Skeletal muscle tissue (tissue), 4 donors: Measurements from ENCODE around the gene HGFAC. TPM values are rescaled to one million over a fixed set of nuclear protein-coding genes. Genes with fewer than 3 reads are reported as not detected.
A peak's percentile ranks its signal among the peaks of the same experiment; 100 is the strongest.

Experiments used
- H3K27ac ChIP-seq: one replicate; pipeline ENCODE4 v1.7.0; 2013; ENCODE audit warnings: mild to moderate bottlenecking, low read depth, low read length, inconsistent platforms
- H3K27me3 ChIP-seq, 3 donors: one replicate each; pipeline ENCODE4 v1.7.0; 2013; ENCODE audit warnings: low read length in 3 of 3; ENCODE audit not compliant: control insufficient read depth in 3 of 3, insufficient read depth in 3 of 3
- H3K36me3 ChIP-seq, 3 donors: one replicate each; pipeline ENCODE4 v1.7.0; 2013; ENCODE audit warnings: low read length in 3 of 3; ENCODE audit not compliant: control insufficient read depth in 3 of 3, insufficient read depth in 3 of 3
- H3K4me1 ChIP-seq, 3 donors: one replicate each; pipeline ENCODE4 v1.7.0; 2013; ENCODE audit warnings: low read length in 3 of 3, mild to moderate bottlenecking in 3 of 3; ENCODE audit not compliant: control insufficient read depth in 3 of 3, insufficient read depth in 3 of 3
- H3K4me3 ChIP-seq, 3 donors: one replicate each; pipeline ENCODE4 v1.7.0; 2013; ENCODE audit warnings: low read length in 3 of 3
- H3K9ac ChIP-seq, 3 donors: one replicate each; pipeline ENCODE4 v1.7.0; 2013; ENCODE audit warnings: low read length in 3 of 3, mild to moderate bottlenecking in 3 of 3, moderate library complexity in 2 of 3, low read depth in 1 of 3
- H3K9me3 ChIP-seq, 3 donors: one replicate each; pipeline ENCODE4 v1.7.0; 2013; ENCODE audit warnings: low read length in 3 of 3; ENCODE audit not compliant: control insufficient read depth in 3 of 3
- total RNA-seq: library from RNA; depleted of rRNA; stranded (reverse); fragments of >200 nt; gene quantifications from one replicate; pipeline ENCODE4 v1.2.3, GENCODE V29; 2014
- donor health status: Osteomylitis.

HGFAC gene
- total RNA-seq, 1 donor from 2014 or later: 0.52 TPM

DNA sequence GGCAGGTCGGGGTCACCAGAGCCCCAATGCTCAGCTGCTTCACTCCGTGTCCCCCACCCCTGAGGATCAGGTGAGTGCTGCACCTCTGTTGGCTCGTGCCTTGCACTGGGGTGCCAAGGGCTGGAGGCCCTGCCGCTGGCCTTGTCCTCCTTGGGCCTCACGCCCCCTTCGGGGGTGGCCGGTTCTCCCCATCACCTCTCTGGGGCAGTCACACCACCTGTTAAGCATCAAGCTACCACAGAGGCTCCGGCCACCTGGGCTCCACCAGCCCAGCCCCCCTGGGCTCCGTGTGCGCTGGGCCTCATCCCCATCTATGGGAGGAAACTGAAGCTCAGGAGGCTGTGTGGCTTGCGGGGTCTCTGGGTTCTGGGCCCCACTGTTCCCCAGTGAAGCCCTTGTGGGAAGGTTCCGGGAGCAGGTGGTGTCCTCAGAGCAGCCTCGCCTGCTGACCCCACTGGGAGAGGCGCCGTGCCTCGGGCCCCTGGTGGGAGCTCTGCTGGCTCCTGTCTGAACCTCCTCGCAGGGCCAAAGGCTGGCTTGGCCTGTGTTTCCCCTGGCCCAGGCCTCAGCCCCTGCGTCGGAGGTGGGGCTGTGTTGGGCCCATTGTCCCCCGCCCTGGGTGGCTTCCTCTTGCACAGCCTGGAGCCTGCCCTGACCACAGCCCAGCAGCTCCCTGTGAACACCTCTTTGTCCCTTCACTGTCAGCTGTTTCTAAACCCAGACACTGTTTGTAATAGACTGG, 52.1 kb downstream of the HGFAC start:
- Histone ChIP-seq H3K4me1 (no peaks in the 10 kb centered on the region), H3K27me3 (peaks cover 3 to 16% (median 4%) of the 10 kb centered on the region in 3 donors), H3K27ac (no peak overlapping the region)

DNA sequence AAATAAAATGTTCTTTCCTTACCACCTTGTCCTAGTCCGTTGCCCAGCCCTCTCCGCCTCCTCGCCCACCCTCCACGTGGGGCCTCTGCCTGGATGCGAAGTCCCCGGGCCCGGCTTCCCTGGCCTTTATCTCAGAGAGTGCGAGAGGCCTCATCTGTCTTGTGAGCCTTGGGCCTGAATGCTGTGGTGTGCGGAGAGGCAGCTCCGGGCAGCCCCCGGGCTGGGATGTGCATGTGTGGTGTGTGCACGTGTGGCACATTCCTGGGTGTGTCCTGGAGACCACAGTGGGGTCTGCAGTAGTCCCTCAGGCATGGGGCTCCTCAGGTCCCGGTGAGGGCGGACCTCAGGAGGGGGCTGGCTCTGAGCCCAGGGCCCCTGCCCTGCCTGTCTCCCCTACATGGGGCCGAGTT, 52.7 kb downstream of the HGFAC start:
- H3K9ac ChIP-seq: no peak overlapping the region
- H3K4me3 ChIP-seq: no peak overlapping the region
- H3K27me3 ChIP-seq: peaks cover 3 to 16% (median 4%) of the 10 kb centered on the region in 3 donors
- H3K27ac ChIP-seq: no peak overlapping the region
- no peaks in the 10 kb centered on the region for H3K4me1 ChIP-seq
- no peaks in the 10 kb centered on the region for H3K9me3 ChIP-seq
- peaks cover 9 to 29% (median 19%) of the 10 kb centered on the region in 3 donors for H3K36me3 ChIP-seq

More for the DNA sequence above, 52.1 kb downstream of the HGFAC start:
- Histone ChIP-seq H3K4me3 (no peak overlapping the region), H3K9me3 (no peaks in the 10 kb centered on the region), H3K36me3 (peaks cover 9 to 31% (median 19%) of the 10 kb centered on the region in 3 donors), H3K9ac (peak overlapping the region in 1 of 3 donors; percentile 3)

DNA sequence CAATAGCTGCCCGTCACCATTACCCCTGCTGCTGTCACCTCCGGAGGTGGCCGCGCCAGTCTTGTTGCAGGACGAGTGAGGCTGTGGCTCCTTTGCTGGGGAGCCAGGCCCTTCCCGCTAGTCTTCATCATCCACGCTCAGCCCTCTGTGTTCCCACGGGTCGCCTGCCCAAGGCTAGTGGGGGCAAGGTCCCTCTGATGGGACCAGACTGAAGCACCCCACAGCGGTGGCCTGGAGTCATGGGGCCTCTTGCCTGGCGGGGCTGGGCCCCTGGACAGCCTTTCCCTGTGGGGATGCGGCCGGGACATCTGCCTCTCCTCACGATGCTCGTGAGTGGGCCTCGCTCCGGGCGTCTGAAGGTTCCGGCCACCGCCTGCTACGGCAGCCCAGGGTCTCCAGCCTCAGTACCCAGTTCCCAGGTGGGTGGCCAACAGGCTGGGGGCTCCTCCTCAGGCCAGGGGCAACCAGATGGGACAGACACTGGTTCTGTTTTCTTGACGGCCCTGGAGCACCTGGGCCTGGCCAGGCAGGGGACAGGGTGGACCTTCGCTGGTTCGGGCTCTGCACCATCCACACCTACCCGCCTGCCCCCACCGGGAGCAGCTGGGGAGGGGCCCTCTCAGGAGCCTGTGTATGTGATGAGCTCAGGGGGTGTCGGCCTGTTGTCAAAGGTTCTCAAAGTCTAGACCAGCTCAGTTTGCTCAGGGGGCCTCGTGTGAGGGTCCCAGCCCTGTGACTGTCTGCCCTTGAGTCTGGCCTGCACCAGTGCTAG, 53.6 kb downstream of the HGFAC start:
- Histone ChIP-seq H3K9me3 (no peaks in the 10 kb centered on the region), H3K4me3 (no peak overlapping the region), H3K36me3 (peaks cover 9 to 28% (median 17%) of the 10 kb centered on the region in 3 donors), H3K27me3 (peaks cover 3 to 16% (median 4%) of the 10 kb centered on the region in 3 donors), H3K9ac (no peak overlapping the region), H3K4me1 (no peaks in the 10 kb centered on the region), H3K27ac (no peak overlapping the region)

DNA sequence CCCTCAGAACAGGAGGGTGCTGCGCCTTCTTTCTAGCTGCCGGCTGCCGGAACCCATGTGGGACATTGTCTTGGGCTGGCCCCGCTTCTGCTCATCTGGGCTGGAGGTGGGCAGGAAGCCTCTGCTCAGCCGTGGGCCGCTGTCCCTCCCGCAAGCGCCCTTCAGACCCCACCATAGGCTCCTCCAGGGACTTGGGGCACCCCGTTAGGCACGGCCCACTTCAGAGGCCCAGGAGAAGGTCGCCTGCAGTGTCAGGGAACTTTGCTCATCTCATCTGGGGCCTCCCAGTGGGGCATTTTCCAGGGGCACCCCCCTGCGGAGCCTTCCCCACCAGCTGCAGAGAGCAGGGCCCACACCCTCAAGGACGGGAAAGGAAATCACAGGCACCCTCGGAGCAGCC, 54.3 kb downstream of the HGFAC start:
- no peak overlapping the region for H3K9ac ChIP-seq
- H3K36me3 ChIP-seq: peaks cover 6 to 28% (median 11%) of the 10 kb centered on the region in 3 donors
- H3K27ac ChIP-seq: no peak overlapping the region
- no peak overlapping the region for H3K4me3 ChIP-seq
- H3K4me1 ChIP-seq: peaks cover 0 to 2% (median 0%) of the 10 kb centered on the region in 3 donors
- peaks cover 3 to 16% (median 4%) of the 10 kb centered on the region in 3 donors for H3K27me3 ChIP-seq
- H3K9me3 ChIP-seq: no peaks in the 10 kb centered on the region

DNA sequence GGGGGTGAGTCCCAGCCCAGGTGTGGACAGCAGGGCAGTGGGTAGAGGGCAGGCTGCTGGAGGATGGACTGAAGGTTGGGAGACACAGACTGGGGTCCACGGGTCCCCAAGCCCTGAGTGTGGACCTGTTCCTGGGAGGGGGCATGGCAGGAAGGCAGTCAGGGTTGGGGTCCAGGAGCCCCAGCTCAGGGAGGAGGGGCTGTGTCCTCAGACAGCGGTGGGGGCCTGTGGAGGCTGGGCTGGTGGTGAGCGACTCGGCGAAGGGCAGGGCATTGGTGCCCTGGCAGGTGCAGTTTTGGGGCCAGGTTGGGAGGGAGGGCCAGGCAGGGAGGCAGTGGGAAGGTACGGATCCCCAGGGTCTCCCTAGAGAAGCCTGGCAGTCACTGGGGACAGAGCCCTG, 55.3 kb downstream of the HGFAC start:
- no peak overlapping the region for H3K27ac ChIP-seq

DNA sequence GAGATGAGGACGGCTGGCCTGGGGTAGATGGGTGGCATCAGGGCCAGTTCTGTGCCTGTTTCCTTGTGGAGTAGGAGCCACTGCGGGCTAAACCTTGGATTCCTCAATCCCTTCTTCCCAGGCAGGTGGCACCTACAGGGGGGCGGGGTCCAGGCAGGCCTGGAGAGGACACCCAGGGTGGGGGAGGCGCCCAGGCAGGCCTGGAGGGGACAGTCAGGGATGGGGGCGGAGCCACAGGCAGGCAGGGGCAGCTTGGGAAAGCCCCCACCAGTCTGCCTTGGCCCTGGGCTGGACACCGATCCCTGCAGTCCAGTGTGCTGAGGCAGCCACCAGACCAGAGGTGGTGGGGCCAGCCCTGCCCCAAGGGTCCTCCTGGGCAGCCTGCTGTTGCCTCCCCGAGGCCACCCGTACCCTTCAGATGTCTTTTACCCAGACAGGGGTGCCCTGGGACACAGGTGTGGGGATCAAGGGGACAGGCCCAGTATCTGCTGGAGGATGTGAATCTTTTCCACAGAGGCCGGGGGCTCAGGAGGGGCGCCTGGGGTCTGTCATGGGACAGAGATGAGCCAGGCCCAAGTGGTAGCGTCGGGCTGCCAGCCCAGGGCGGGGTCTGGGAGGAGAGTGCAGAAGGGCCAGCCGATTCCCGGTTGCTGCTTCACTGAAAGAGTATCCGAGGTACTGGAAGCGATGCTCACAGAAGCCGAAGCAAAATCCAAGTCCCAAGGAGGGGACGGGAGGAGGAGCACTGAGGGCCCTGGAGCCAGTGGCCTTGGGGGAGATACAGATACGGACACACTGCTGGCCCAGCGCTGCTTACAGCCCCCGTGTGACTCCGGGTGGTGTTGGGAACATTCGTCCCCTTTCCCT, 56.0 kb downstream of the HGFAC start:
- Histone ChIP-seq H3K27ac (no peak overlapping the region), H3K9ac (no peak overlapping the region), H3K4me1 (peaks cover 0 to 13% (median 5%) of the 10 kb centered on the region in 3 donors), H3K4me3 (no peak overlapping the region), H3K36me3 (peaks cover 0 to 24% (median 5%) of the 10 kb centered on the region in 3 donors), H3K27me3 (peaks cover 0 to 6% (median 3%) of the 10 kb centered on the region in 3 donors), H3K9me3 (no peaks in the 10 kb centered on the region)

More for the DNA sequence above, 55.3 kb downstream of the HGFAC start:
- H3K4me3 ChIP-seq: no peak overlapping the region
- no peaks in the 10 kb centered on the region for H3K9me3 ChIP-seq
- H3K4me1 ChIP-seq: peaks cover 0 to 9% (median 0%) of the 10 kb centered on the region in 3 donors
- H3K27me3 ChIP-seq: peaks cover 0 to 10% (median 3%) of the 10 kb centered on the region in 3 donors
- H3K9ac ChIP-seq: no peak overlapping the region
- H3K36me3 ChIP-seq: peaks cover 0 to 23% (median 0%) of the 10 kb centered on the region in 3 donors

DNA sequence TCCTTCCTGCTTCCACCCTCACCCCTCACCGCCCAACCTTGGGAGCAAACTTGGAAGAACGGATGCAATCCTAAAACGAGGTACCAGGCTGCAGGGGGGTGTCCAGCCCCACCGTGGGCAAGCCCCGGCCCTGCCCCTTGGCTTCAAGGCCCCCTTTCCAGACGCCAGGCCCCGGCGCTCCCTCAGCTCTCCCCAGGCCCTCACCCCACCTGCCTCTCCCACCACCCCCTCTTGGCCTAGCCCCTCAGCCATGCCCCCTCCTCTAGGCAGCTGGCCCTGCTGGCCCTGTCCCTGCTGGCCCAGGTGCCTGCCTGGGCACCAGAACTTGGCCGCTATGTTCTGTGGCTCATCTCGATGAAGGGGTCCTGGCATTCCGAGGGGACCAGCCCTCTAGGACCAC, 56.6 kb downstream of the HGFAC start:
- Histone ChIP-seq H3K4me1 (peaks cover 0 to 13% (median 9%) of the 10 kb centered on the region in 3 donors), H3K9me3 (no peaks in the 10 kb centered on the region), H3K27ac (no peak overlapping the region), H3K27me3 (peaks cover 0 to 3% (median 3%) of the 10 kb centered on the region in 3 donors), H3K36me3 (peaks cover under 1 to 26% (median 10%) of the 10 kb centered on the region in 3 donors), H3K4me3 (no peak overlapping the region), H3K9ac (no peak overlapping the region)

Other genes starting within 250 kb of the HGFAC start
- 1.0 TPM for gene MSANTD1, start 192.8 kb upstream of the HGFAC start, total RNA-seq
- 28.2 TPM for gene RGS12, start 148.9 kb upstream of the HGFAC start, total RNA-seq
- 9.9 TPM for gene DOK7, start 21.3 kb downstream of the HGFAC start, total RNA-seq
- 15.7 TPM for gene LRPAP1, start 90.5 kb downstream of the HGFAC start, total RNA-seq